GM18502 (cell line): ENCODE data around the gene AURKB.
A peak's percentile ranks its signal among the peaks of the same experiment; 100 is the strongest.
"Not testable (repeated sequence)": the region's sequence is repeated elsewhere in the genome, so short reads cannot be mapped to it uniquely, and the experiment has no call there.

Experiments used
- ATAC-seq: cut with Tn5 transposase; IDR thresholded peaks from one replicate; pipeline ENCODE4 v1.9.1; 2021; ENCODE audit warnings: mild to moderate bottlenecking; ENCODE audit not compliant: unreplicated experiment, poor library complexity

The AURKB gene

GRCh38 chr17:8209907-8210760, at the start of gene AURKB:
TSS of gene AURKB (minus strand) at chr17:8210575. CDS start at chr17:8210224, 351 bp downstream.
- peak; percentile 84 for ATAC-seq

GRCh38 chr17:8257801-8258200, 47.4 kb upstream of the AURKB start:
- no peak for ATAC-seq

GRCh38 chr17:8256691-8257090, 46.3 kb upstream of the AURKB start:
- ATAC-seq, result no peak

- ATAC-seq, result no peak
These were observed 45.9 kb upstream of the AURKB start for GRCh38 chr17:8256291-8256690.

GRCh38 chr17:8255499-8255898, 45.1 kb upstream of the AURKB start:
- no peak for ATAC-seq

GRCh38 chr17:8254881-8255280, 44.5 kb upstream of the AURKB start:
- ATAC-seq, result no peak

- no peak for ATAC-seq
These were observed 43.4 kb upstream of the AURKB start for GRCh38 chr17:8253801-8254200.

GRCh38 chr17:8251411-8251810, 41.0 kb upstream of the AURKB start:
- not testable (repeated sequence) for ATAC-seq

GRCh38 chr17:8249621-8250500, 39.5 kb upstream of the AURKB start:
- ATAC-seq, result no peak

GRCh38 chr17:8248751-8249607, 38.6 kb upstream of the AURKB start, which contains the start of gene PFAS:
TSS of gene PFAS (plus strand) at chr17:8249289. CDS start at chr17:8253938, 4,649 bp downstream.
- ATAC-seq, result peak; percentile 55

- no peak for ATAC-seq
These were observed 34.4 kb upstream of the AURKB start for GRCh38 chr17:8244768-8245167.

GRCh38 chr17:8243827-8244226, 33.5 kb upstream of the AURKB start:
- ATAC-seq, result no peak

- ATAC-seq, result no peak
These were observed 27.5 kb upstream of the AURKB start for GRCh38 chr17:8237886-8238285.

GRCh38 chr17:8237175-8237574, 26.8 kb upstream of the AURKB start:
- no peak for ATAC-seq

- no peak for ATAC-seq
These were observed 25.3 kb upstream of the AURKB start for GRCh38 chr17:8235676-8236075.

- no peak for ATAC-seq
These were observed 24.2 kb upstream of the AURKB start for GRCh38 chr17:8234361-8235270.

- ATAC-seq, result no peak
These were observed 21.3 kb upstream of the AURKB start for GRCh38 chr17:8231701-8232100.

GRCh38 chr17:8227238-8227581, 16.8 kb upstream of the AURKB start:
- ATAC-seq, result no peak

GRCh38 chr17:8226536-8227237, 16.3 kb upstream of the AURKB start:
- ATAC-seq, result no peak
